SH-SY5Y (cell line): ENCODE results near the gene HADHA.

Source experiments
- GATA2 ChIP-seq: IDR thresholded peaks from 2 replicates; pipeline ENCODE4 v1.6.1; 2011; ENCODE audit warnings: mild to moderate bottlenecking, low read depth, low read length
- GATA3 ChIP-seq: IDR thresholded peaks from 2 replicates; pipeline ENCODE4 v1.6.1; 2011; ENCODE audit warnings: low read depth, mild to moderate bottlenecking, low read length, moderate library complexity

- TF ChIP-seq GATA2 (no peak), GATA3 (no peak)
Measured at GRCh38 chr2:26241928-26242436, 2.5 kb downstream of the HADHA start.
